ENCODE results near the gene CALU.

The CALU gene

GRCh38 chr7:128724743-128725142 is 14.4 kb upstream of the CALU start:
- DNase-seq (ENCODE audit: low read depth in 2 of 2, low spot score in 1 of 2): no peak

- DNase-seq (ENCODE audit: low read depth in 2 of 2, low spot score in 1 of 2): no peak
These were observed 13.6 kb upstream of the CALU start for GRCh38 chr7:128725531-128725930.

GRCh38 chr7:128726059-128726736 is 13.0 kb upstream of the CALU start:
- DNase-seq (ENCODE audit: low read depth in 2 of 2, low spot score in 1 of 2): no peak

DNA sequence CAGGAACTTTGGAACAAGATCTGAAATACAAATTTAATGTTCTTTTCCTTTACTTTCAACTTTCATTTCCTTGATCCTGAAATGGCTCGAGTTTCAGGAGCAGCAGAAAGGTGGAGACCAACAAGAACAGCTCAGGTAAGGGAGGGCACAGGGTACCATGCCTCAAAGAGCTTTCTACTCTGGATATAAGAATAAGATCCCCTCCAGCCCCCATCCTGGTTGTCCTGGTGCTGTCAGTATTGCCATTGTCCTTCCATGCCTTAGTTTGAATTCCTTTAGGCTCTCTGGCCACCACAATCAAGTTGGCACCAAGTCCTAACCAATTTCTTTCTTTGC is 12.5 kb upstream of the CALU start:
- no peak for DNase-seq (ENCODE audit: low read depth in 2 of 2, low spot score in 1 of 2)

DNA sequence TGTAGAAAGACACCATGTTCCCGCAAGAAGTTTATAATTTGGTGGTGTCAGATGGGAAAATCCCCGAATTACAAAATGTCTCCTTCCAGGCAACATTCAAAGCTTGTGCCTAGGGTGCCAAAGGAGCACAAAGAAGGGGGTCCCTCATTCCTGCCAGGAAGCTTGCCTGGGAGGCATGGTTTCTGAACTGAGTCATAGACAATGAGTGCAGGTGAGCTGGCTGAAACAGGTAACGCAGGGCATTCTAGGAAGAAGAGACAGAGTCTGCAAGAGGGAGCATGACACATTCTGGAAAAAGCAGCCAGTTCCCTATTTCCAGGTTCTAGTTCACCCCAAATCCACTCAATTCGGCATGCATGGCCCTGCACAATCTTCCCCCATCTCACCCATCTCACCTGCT is 11.9 kb upstream of the CALU start:
- no peak for DNase-seq (ENCODE audit: low read depth in 2 of 2, low spot score in 1 of 2)

- DNase-seq (ENCODE audit: low read depth in 2 of 2, low spot score in 1 of 2): no peak
These were observed 10.6 kb upstream of the CALU start for GRCh38 chr7:128728598-128728997.

DNA sequence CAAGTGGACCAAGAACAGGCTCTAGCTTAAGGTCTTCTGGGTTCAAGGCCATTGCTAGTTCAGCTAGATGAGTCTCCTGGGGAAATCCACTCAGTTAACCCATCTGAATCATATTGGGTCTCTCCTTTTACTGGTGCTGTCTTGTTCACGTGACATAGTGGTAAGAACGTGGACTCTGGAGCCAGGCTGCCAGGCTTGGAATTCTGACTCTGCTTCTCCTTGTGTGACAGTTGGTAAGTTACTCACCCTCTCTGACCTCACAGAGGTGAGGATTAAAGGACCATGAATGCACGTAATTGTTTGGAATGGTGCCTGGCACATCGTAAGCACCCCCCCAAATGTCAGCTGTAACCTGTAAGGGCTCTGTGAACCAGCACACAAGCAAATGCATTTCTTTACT is 9.7 kb upstream of the CALU start:
- DNase-seq (ENCODE audit: low read depth in 2 of 2, low spot score in 1 of 2): no peak

DNA sequence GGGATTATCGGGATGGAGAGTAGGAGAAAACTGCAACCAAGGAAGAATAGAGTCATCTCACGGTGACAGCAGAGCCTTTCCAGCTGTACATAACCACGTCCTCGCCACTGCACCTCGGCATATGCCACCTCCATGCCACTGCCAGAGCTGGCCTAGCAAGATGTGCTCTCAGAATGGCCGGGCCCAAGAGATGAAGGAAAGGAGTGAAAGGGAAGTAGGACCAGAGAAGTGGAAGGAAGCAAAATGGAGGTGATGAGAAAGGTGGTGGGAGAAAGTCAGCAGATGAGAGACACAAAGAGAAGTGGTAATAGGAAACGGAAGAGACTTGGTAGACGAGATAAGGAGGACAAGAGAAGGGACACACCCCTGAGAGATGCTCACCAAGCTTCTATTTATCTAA is 8.0 kb upstream of the CALU start:
- DNase-seq (ENCODE audit: low read depth in 2 of 2, low spot score in 1 of 2): no peak

DNA sequence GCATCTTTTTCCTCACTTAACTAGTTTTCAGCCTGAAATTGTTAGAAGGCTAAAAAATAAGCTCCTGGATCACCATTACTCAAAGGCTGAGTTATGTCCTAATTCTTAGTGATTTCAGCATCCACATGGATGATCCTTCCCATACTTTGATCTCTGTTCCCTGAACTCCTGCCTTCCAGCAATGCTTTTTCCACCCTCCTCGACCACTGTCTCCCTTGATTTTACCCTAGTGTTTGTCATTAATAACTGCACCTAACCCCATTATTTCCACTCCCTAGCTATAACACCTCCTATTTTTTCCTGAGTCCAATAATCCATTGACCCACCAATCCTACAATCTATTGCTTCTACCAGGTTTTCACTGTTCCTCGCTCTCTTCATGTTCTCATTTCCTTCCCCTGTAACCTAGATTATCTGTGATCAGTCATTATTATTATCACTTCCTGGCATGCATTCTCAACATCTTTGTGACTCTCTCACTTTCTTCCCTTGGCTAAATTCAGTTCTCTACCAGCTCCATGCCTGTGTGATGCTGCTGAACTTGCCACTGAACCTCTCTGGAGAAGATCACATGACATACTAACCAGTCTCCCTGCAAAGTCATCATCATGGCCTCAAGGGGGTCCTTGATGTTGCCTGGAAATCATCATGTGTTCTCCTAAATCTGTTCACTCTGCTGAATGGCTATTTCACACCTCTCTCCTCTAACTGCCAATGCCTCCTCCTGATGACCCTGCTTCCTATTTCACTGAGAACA is 6.5 kb upstream of the CALU start:
- no peak for DNase-seq (ENCODE audit: low read depth in 2 of 2, low spot score in 1 of 2)

DNA sequence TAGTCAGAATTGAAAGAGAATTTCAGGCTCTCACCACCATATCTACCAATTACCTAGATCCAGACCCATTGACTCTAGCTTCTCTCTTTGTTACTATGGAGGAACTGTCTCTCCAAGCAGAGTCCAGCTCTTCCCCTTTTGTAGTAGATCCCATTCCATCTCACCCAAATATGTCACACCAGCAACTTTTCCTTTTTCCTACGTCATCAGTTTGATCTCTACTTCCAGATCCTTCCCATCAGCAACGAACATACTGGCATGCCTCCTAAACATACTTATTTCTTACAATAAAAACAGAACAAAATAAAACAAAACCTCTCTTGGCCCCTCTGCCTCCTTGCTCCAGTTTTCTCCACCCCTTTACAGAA is 5.9 kb upstream of the CALU start:
- no peak for DNase-seq (ENCODE audit: low read depth in 2 of 2, low spot score in 1 of 2)

DNA sequence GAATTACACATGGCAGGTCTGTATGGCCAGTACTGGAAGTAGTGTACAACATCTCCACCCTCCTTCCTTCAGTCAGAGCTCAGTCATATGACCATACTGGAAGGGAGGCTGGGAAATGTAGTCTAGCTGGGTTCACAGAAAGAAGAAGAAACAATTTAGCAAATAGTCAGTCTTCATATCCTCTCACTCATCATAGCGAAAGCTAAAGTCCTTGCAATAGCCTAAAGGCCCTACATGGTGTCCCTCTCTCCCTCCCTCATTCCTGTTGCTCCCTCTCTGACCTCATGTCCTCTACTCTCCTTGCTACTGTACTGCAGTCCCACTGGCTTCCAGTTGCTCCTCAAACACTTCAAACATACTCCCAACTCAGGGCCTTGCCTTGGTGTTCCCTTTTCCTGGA is 4.3 kb upstream of the CALU start:
- DNase-seq (ENCODE audit: low read depth in 2 of 2, low spot score in 1 of 2): no peak

- no peak for DNase-seq (ENCODE audit: low read depth in 2 of 2, low spot score in 1 of 2)
These were observed 3.7 kb upstream of the CALU start for GRCh38 chr7:128735436-128735835.

- no peak for DNase-seq (ENCODE audit: low read depth in 2 of 2, low spot score in 1 of 2)
These were observed 1.7 kb upstream of the CALU start for GRCh38 chr7:128737441-128737840.

DNA sequence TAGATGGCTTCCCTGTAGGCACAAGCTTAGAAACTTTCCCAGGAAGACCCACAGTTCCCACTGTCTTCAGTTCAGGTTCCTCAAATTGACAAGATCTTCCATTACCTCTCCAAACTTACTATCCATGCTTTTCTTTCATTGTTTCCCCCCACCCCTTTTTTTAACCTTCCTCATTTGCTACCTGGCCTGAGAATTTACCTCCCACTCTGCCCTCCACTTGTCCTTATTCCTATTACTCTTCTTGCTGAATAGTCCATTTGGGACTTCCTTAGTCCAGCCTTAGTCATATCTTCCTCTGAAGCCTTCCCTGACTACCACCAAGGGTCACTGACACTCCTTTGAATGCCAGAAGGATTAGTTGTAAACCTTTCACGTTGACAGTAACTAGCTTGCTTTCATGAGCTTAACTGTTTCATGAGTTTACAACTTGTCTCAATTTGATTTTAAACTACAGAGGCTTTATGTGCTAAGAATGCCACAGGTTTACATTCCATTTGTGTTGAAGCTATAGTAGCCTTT is 1.2 kb upstream of the CALU start:
- DNase-seq (ENCODE audit: low read depth in 2 of 2, low spot score in 1 of 2): no peak

DNA sequence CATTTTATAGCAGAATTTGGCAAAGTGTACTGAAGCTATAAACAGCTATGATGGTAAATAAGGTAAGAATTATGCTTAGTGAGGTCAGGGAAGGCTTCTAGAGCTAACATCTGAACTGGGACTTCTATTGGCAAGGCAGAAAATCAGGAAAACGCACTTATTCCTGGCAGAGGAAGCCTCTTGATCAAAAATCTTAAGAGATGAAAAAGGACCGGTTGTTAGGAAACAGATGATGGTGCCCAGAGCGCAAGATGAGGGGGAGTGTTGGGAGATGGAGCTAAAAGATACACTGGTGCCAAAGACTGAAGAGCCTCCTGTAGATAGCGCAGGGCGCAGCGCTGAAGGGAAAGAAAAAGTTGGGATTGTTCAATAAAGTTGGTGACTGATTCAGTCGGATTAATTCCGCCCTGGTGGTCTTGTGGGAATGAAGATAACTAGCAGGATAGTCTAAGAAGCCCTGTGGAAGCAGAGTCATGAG is 550 bp upstream of the CALU start:
- no peak for DNase-seq (ENCODE audit: low read depth in 2 of 2, low spot score in 1 of 2)

DNA sequence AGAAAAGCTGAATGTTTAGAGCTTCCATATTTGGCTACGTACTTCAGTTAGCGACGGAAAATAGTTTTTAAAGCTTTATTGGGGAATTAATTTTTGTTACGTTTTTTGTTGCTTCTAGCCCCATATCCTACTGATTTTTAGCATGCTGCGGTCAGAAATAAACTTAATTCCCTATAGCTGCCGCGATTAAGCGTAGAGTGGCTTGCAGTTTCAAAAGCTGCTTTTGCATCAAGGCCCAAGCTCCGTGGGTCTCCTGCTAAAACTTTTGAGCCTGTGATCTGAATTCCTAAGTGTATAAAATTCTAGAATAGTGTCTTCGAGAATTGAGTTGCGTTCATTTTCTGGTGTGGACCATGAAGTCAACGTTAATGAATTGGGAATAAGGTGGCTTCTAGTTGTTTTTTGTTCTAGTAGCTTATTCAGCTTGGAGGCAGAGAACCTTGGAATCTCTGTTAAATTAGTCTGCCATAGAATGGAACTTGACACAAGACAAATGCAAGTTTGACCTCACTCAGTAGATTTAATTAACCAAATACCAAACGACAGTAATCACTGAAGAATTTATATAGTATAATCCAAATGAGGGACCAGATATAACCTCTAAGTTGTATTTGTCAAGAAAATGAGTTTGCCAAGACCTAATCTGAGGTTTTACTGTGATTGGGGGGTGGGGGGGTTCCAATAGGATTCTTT is 977 bp downstream of the CALU start:
- no peak for DNase-seq (ENCODE audit: low read depth in 2 of 2, low spot score in 1 of 2)

DNA sequence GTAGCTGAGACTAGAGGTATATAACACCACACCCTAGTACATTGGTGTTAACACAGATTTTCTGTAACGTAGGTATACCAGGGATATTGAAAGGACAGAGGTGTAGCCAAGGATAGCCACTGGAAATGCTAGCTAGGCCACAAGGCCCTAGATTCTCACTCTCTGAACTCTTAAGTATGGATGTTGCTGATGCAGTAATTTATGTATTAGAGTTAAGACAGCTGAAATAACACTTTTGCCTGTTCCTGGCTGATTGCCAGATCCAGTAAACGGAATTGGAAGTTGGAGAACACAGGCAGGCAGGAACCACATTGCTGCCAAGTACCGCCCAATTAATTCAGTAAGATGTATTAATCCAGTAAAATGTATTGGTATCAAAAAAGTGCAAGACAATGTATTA is 1.8 kb downstream of the CALU start:
- DNase-seq (ENCODE audit: low read depth in 2 of 2, low spot score in 1 of 2): no peak

DNA sequence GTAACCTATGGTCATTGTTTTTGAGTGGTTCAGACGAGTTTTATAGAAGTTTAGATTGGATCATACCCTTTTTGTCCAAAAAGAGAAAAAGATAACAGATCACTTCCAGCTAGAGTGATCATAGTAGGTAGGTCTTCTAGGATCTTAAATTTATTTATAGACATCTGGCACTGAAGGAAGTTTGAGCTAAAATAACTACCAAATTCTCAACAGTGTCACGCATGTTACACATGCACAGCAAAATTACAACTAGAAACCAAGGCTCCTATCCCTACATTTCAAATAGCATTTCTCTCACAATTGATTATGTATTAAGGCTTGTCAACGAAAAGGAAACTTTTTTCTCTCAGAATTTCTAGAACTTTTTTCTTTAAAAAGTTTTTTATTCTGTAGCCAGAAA is 2.3 kb downstream of the CALU start:
- no peak for DNase-seq (ENCODE audit: low read depth in 2 of 2, low spot score in 1 of 2)

- no peak for DNase-seq (ENCODE audit: low read depth in 2 of 2, low spot score in 1 of 2)
These were observed 3.0 kb downstream of the CALU start for GRCh38 chr7:128742206-128742605.

DNA sequence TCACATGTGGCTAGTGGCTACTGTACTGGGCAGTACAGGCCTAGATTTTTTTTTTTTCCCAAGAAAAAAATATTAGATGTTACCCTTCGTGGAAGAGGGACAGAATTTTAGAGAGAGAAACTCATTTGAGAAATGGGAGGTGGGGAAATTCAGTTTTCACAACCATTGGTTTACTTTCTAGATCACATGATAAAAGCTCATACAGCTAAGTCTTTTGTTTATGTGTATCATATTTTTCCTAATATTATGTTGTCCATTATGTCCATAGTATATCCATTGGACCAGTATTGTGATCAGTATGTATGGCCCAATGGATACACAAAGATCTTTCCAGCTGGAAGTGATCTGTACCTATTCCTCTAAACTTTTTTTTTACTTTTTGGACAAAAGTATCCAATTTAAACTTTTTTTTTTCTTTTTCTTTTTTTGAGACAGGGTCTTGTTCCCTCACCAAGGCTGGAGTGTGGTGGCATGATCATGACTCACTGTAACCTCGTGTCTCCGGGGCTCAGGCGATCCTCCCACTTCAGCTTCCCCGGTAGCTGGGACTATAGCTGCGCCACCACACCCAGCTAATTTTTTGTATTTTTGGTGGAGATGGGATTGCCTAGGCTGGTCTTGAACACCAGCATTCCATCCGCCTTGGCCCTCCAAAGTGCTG is 4.1 kb downstream of the CALU start:
- no peak for DNase-seq (ENCODE audit: low read depth in 2 of 2, low spot score in 1 of 2)

GRCh38 chr7:128744366-128744905 is 5.3 kb downstream of the CALU start:
- no peak for DNase-seq (ENCODE audit: low read depth in 2 of 2, low spot score in 1 of 2)

All from stimulated activated CD8-positive, alpha-beta memory T cell treated with anti-CD3 and anti-CD28 coated beads, Interleukin-4, amount 100 ng/mL, for 1 hour (primary cell).